PFSK-1 (cell line): Measurements from ENCODE around the gene NQO1.

ENCODE experiments used
- FOXP2 ChIP-seq: optimal IDR thresholded peaks from 2 replicates; pipeline ENCODE3; 2011; ENCODE audit warnings: borderline replicate concordance, control low read depth, inconsistent platforms; ENCODE audit not compliant: insufficient read depth; ENCODE audit errors: extremely low read length, extremely low read depth
- POLR2AphosphoS5 ChIP-seq: IDR thresholded peaks from 2 replicates; pipeline ENCODE4 v1.6.1; 2012; ENCODE audit warnings: low read depth, mild to moderate bottlenecking, control low read depth, low read length, moderate library complexity
- REST ChIP-seq, 2 experiments: IDR thresholded peaks; 2 replicates each; pipeline versions ENCODE4 v1.6.1 to v1.8.0; 2011 to 2012; ENCODE audit warnings: low read depth in 2 of 2, low read length in 2 of 2, control low read depth in 1 of 2, inconsistent platforms in 1 of 2, mild to moderate bottlenecking in 1 of 2, moderate library complexity in 1 of 2; ENCODE audit not compliant: insufficient read depth in 1 of 2
- SIN3A ChIP-seq: IDR thresholded peaks from 2 replicates; pipeline ENCODE4 v1.6.1; 2012; ENCODE audit warnings: mild to moderate bottlenecking, low read length, moderate library complexity, borderline replicate concordance; ENCODE audit not compliant: insufficient read depth
- TAF1 ChIP-seq: IDR thresholded peaks from 2 replicates; pipeline ENCODE4 v1.6.1; 2012; ENCODE audit warnings: low read length, control low read depth, borderline replicate concordance; ENCODE audit not compliant: insufficient read depth

The NQO1 gene

GRCh38 chr16:69725480-69726312 is 664 bp downstream of the NQO1 start:
- TF ChIP-seq FOXP2: no peak
- TF ChIP-seq TAF1: no peak
- TF ChIP-seq SIN3A: no peak
- TF ChIP-seq POLR2AphosphoS5: no peak
- no peak for TF ChIP-seq REST (IDR thresholded peaks at IDR 0.05; ENCODE audit: insufficient read depth in 1 of 2, low read depth in 2 of 2, low read length in 2 of 2)

GRCh38 chr16:69724981-69725479 is 1.3 kb downstream of the NQO1 start:
- TF ChIP-seq SIN3A: no peak
- TF ChIP-seq POLR2AphosphoS5: no peak
- TF ChIP-seq TAF1: no peak
- TF ChIP-seq FOXP2: no peak
- TF ChIP-seq REST (IDR thresholded peaks at IDR 0.05; ENCODE audit: insufficient read depth in 1 of 2, low read depth in 2 of 2, low read length in 2 of 2): no peak

GRCh38 chr16:69724414-69724873 is 1.9 kb downstream of the NQO1 start:
- no peak for TF ChIP-seq SIN3A
- no peak for TF ChIP-seq FOXP2

- TF ChIP-seq SIN3A (no peak), POLR2AphosphoS5 (no peak), FOXP2 (no peak), TAF1 (no peak), REST (IDR thresholded peaks at IDR 0.05; ENCODE audit: insufficient read depth in 1 of 2, low read depth in 2 of 2, low read length in 2 of 2) (no peak)
Measured at GRCh38 chr16:69721441-69721957, 4.9 kb downstream of the NQO1 start.

GRCh38 chr16:69720822-69721430 is 5.4 kb downstream of the NQO1 start:
- no peak for TF ChIP-seq SIN3A
- no peak for TF ChIP-seq REST (IDR thresholded peaks at IDR 0.05; ENCODE audit: insufficient read depth in 1 of 2, low read depth in 2 of 2, low read length in 2 of 2)
- no peak for TF ChIP-seq POLR2AphosphoS5
- no peak for TF ChIP-seq TAF1
- no peak for TF ChIP-seq FOXP2
